ENCODE measurements around the gene ADAM22. TPM values are rescaled to one million over a fixed set of nuclear protein-coding genes. Genes with fewer than 3 reads are reported as not detected.

Gene ADAM22
- total and polyA plus RNA-seq, 2 of the 4 experiments (the other 2 are of a cell fraction) = 0.03 to 0.18 TPM

DNA sequence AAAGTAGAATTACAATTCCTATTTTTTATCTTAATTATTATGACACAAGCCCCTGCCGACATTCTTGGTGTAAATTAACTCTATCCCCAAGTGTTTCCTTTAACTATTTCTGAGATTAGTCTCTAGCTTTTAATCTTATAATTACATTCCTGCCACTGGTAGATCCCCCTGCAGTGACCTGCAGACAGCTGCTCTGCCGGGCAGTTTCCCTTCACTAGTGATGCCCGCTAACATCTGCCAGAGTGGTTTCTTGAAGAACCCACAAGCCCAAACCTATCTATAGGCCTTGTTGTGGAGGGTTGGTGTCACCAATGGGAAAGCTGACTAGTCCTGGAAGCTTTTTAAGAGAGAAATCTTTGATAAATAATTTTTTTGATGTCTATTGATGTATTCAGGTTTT, 50.0 kb downstream of the ADAM22 start:
- TF ChIP-seq RAD21 (IDR thresholded peaks at IDR 0.05; ENCODE audit: low read length) (no peak), POLR2A (IDR thresholded peaks at IDR 0.05; ENCODE audit: low read depth, low read length) (no peak), NFE2L2 (IDR thresholded peaks at IDR 0.05; ENCODE audit: low read depth, low read length) (no peak), CHD1 (IDR thresholded peaks at IDR 0.05; ENCODE audit: low read depth, low read length) (no peak), RFX5 (IDR thresholded peaks at IDR 0.05; ENCODE audit: low read depth, low read length) (no peak), MXI1 (IDR thresholded peaks at IDR 0.05; ENCODE audit: borderline replicate concordance, low read depth, low read length) (no peak), FOS (IDR thresholded peaks at IDR 0.05; ENCODE audit: low read depth, low read length) (no peak), BHLHE40 (IDR thresholded peaks at IDR 0.05; ENCODE audit: low read depth, low read length) (no peak), RCOR1 (IDR thresholded peaks at IDR 0.05; ENCODE audit: insufficient replicate concordance, low read length) (no peak), MAZ (IDR thresholded peaks at IDR 0.05; ENCODE audit: borderline replicate concordance, low read depth, low read length) (no peak), SMC3 (IDR thresholded peaks at IDR 0.05; ENCODE audit: low read depth, low read length) (no peak), MAFK (IDR thresholded peaks at IDR 0.05; ENCODE audit: low read depth, low read length) (no peak), CEBPB (IDR thresholded peaks at IDR 0.05; ENCODE audit: low read depth, low read length) (no peak)
- TF ChIP-seq, protein P1, sequence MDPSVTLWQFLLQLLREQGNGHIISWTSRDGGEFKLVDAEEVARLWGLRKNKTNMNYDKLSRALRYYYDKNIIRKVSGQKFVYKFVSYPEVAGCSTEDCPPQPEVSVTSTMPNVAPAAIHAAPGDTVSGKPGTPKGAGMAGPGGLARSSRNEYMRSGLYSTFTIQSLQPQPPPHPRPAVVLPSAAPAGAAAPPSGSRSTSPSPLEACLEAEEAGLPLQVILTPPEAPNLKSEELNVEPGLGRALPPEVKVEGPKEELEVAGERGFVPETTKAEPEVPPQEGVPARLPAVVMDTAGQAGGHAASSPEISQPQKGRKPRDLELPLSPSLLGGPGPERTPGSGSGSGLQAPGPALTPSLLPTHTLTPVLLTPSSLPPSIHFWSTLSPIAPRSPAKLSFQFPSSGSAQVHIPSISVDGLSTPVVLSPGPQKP (IDR thresholded peaks at IDR 0.05; ENCODE audit: borderline replicate concordance, low read depth, low read length) = no peak
- TF ChIP-seq, protein P2, sequence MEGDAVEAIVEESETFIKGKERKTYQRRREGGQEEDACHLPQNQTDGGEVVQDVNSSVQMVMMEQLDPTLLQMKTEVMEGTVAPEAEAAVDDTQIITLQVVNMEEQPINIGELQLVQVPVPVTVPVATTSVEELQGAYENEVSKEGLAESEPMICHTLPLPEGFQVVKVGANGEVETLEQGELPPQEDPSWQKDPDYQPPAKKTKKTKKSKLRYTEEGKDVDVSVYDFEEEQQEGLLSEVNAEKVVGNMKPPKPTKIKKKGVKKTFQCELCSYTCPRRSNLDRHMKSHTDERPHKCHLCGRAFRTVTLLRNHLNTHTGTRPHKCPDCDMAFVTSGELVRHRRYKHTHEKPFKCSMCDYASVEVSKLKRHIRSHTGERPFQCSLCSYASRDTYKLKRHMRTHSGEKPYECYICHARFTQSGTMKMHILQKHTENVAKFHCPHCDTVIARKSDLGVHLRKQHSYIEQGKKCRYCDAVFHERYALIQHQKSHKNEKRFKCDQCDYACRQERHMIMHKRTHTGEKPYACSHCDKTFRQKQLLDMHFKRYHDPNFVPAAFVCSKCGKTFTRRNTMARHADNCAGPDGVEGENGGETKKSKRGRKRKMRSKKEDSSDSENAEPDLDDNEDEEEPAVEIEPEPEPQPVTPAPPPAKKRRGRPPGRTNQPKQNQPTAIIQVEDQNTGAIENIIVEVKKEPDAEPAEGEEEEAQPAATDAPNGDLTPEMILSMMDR (conservative IDR thresholded peaks at IDR 0.05; ENCODE audit: low read depth, low read length) = no peak
- TF ChIP-seq, protein P3, sequence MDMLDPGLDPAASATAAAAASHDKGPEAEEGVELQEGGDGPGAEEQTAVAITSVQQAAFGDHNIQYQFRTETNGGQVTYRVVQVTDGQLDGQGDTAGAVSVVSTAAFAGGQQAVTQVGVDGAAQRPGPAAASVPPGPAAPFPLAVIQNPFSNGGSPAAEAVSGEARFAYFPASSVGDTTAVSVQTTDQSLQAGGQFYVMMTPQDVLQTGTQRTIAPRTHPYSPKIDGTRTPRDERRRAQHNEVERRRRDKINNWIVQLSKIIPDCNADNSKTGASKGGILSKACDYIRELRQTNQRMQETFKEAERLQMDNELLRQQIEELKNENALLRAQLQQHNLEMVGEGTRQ (IDR thresholded peaks at IDR 0.05; ENCODE audit: low read depth, low read length) = no peak
- Histone ChIP-seq H2BK20ac (ENCODE audit: low read depth, low read length) (no peak overlapping the region), H2AK9ac (replicated peaks; ENCODE audit: low read depth, low read length, poor library complexity) (no peak overlapping the region), H3K4me2 (ENCODE audit: low read depth, low read length) (no peak overlapping the region), H3K27ac (ENCODE audit: insufficient read depth, low read length) (no peak overlapping the region), H4K8ac (ENCODE audit: low read depth in 2 of 2, low read length in 2 of 2) (no peak overlapping the region), H3K4me1 (ENCODE audit: control insufficient read depth, insufficient read depth, low read length) (no peaks in the 10 kb centered on the region), H3K4ac (ENCODE audit: low read depth, low read length) (no peak overlapping the region), H4K20me1 (ENCODE audit: insufficient read depth, low read length) (no peaks in the 10 kb centered on the region), H3K18ac (ENCODE audit: low read depth, low read length) (no peak overlapping the region), H2BK120ac (ENCODE audit: low read depth, low read length) (no peak overlapping the region), H3K9me3 (ENCODE audit: control insufficient read depth, insufficient read depth, low read length) (no peaks in the 10 kb centered on the region), H3K27me3 (ENCODE audit: control insufficient read depth, insufficient read depth, low read length) (no peaks in the 10 kb centered on the region), H4K91ac (ENCODE audit: insufficient read depth, low read depth, low read length) (no peak overlapping the region), H3K9ac (ENCODE audit: low read depth, low read length) (no peak overlapping the region), H2AK5ac (ENCODE audit: low read depth, low read length) (no peak overlapping the region), H3K36me3 (ENCODE audit: control insufficient read depth, insufficient read depth, low read length) (no peaks in the 10 kb centered on the region), H3K23ac (ENCODE audit: low read depth, low read length) (no peak overlapping the region), H3K9me1 (ENCODE audit: insufficient read depth, low read length) (no peaks in the 10 kb centered on the region), H3K56ac (ENCODE audit: extremely low read depth, insufficient read depth, low read length) (no peak overlapping the region), H3K4me3 (ENCODE audit: insufficient read depth, low read depth, low read length) (no peak overlapping the region), H2BK5ac (ENCODE audit: low read depth, low read length, poor library complexity, severe bottlenecking) (no peak overlapping the region), H2AFZ (replicated peaks; ENCODE audit: low read length, poor library complexity) (no peak overlapping the region), H2BK15ac (ENCODE audit: low read depth, low read length) (no peak overlapping the region), H3K14ac (replicated peaks; ENCODE audit: low read depth, low read length) (no peak overlapping the region), H4K5ac (ENCODE audit: low read depth, low read length) (no peak overlapping the region), H3K79me1 (ENCODE audit: low read depth in 1 of 2, low read length in 2 of 2) (no peaks in the 10 kb centered on the region)
- DNase-seq (no peak), ATAC-seq (ENCODE audit: low read depth) (no peak)
- intact Hi-C loops (cut with micrococcal nuclease) = no loop called here
- POLR2A ChIA-PET (ENCODE audit: unreplicated experiment) = no interaction called here
- no CpG with 5 or more reads among the region's 3 CpGs for WGBS, 2 experiments (ENCODE audit: extremely low coverage in 2 of 2, insufficient read length in 1 of 2)
- no TSS peak for BruUV-seq (replicated peaks)
- dilution Hi-C loops (cut with HindIII; ENCODE audit: low sequenced_read_pairs, unreplicated experiment) = no loop called here
- CTCF ChIA-PET = no interaction called here
- in situ Hi-C loops (cut with MboI; ENCODE audit: low sequenced_read_pairs) = no loop called here

All from IMR-90 (cell line).